Suppressor macrophage (primary cell): ENCODE measurements around the gene ABI1.
A peak's percentile ranks its signal among the peaks of the same experiment; 100 is the strongest.

Source experiments
- DNase-seq, 4 experiments: peaks; one replicate each; pipeline ENCODE4 v3.0.0-alpha.2; 2020 to 2022

Gene ABI1

DNA sequence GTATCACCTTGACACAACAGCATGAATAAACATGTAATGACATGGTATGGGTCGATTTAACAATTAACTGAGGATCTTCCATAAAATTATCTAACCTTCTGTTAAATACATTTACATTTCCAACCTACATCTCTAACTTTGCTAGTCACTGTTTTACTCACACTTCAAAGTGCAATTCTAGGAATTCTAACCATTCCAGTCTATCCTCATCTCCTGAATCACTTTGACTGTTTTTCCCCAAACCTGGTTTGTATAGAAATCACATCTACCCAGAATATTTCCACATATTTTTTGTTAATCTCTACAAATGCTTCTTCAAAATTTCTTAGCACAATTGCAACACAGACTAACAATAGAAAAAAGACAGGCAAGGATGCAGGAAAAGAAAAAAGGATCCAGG, 6.2 kb downstream of the ABI1 start:
- no peak for DNase-seq

DNA sequence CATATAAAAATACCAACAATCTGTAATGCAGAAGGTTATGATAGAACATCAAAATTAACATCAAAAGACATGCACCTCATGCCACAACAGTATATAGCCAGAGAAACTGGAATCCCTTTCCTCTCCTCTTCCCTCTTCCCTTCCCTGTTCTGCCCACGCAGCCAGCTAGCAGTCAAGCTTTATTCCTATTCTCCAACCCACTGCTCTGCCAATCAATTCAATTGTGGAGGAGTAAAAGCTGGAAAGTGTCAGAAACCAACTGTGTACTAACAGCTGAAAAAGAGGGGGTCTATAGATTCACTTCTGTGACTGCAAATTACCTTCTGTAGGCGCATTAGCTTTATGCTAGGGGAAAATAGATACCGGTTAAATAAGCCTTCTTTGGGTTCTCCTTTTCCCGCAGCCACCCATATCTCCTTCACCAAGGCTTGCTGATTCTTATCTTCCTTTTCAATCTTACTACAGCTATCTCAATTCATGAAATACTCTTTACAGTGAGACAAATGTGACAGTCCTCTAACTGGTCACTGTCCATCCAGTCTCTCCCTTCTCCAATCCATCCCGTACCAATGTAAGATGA, 16.3 kb downstream of the ABI1 start:
- peak in 1 of 4 experiments; percentile 13 for DNase-seq

DNA sequence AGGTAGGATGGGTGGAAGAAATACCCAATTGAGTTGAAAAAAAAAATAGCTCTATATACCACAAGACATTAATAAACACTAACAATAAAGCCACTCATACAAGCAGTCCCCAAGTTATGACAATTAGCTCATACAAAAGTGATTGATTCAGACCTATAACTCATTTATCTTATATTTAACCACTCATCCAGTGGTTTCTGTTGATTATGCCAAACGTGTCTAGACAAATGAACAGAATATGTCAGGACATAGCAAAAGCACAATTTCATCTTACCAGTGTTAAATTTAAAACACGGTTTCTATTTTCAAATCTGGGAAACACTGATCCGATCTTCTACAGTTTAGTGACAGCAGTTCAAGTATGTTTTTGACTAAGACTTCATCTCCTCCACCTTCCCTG, 17.0 kb downstream of the ABI1 start:
- DNase-seq, result no peak

- no peak for DNase-seq
These were observed 18.9 kb downstream of the ABI1 start for GRCh38 chr10:26841733-26842317.

GRCh38 chr10:26840938-26841732, 19.6 kb downstream of the ABI1 start:
- DNase-seq, result no peak

- DNase-seq, result no peak
These were observed 20.7 kb downstream of the ABI1 start for GRCh38 chr10:26839966-26840627.

DNA sequence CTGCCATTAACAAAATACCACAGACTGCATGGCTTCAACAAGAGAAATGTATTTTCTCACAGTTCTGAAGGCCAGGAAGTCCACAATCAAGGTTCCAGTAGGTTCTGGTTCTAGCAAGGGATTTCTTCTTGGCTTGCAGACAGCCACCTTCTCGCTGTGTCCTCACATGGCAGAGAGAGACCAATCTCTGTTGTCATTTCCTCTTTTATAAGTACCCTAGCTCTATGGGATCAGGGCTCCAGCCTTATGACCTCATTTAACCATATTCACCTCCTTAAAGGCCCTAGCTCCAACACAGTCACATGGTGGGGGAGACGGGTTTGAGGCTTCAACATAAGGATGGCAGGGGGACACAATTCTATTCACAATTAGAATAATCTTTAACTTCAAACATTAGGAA, 23.6 kb downstream of the ABI1 start:
- peak; percentile 27 to 70 (median 62) for DNase-seq

DNA sequence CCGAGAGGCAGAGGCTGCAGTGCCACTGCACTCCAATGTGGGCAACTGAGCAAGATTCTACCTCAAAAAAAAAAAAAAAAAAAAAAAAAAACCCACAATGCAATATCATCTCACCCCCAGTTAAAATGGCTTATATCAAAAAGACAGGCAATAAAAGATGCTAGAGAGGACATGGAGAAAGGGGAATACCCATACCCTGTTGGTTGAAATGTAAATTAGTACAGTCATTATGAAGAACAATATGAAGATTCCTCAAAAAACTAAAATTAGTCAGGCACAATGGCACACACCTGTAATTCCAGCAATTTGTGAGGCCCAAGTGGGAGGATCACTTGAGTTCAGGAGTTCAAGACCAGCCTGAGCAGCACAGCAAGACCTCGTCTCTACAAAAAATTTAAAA, 25.7 kb downstream of the ABI1 start:
- no peak for DNase-seq

- DNase-seq, result no peak
These were observed 27.8 kb downstream of the ABI1 start for GRCh38 chr10:26832960-26833359.

DNA sequence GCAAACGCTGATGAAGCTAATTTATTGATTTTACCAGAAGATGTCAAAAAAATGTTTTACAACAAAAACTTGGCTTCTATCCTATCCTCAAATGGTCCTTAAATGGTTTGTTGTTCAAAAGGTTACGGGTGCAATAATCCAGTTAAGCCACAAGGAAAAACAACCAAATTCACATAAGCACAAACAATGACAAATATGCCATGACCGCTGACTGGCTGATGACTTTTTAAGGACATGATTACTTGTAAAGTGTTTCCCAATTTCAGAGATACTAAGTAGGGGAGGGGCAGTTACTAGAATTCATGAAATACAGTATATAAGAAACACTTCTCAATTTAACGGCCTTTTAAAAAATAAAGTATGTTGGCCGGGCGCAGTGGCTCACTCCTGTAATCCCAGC, 28.8 kb downstream of the ABI1 start:
- no peak for DNase-seq

DNA sequence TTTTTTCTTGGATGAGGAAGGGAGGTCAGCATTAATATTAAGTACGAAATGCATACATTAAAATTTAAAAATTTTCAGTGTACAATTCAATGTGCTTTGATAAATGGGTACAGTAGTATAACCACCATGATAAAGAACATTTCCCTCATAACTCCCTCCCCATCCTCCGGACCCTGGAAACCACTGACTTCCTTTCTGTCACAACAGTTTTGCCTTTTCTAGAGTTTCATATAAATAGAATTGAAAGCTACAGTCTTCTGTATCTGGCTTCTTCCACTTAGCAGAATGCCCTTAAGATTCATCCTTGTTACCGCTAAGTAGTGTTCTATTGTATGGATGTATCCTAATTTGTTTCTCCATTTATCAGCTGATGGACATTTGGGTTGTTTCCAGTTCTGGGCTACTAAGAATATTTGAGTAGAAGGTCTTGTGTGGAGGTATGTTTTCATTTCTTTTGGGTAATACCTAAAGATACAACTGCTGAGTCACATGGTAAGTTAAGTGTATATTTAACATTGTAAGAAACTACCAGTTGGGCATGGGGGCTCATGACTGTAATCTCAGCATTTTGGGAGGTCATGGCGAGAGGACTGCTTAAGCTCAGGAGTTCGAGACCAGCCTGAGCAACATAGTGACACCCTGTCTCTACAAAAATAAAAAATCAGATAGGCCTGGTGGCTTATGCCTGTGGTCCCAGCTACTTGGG, 30.8 kb downstream of the ABI1 start:
- peak in 3 of 4 experiments; percentile 6 to 44 (median 15) for DNase-seq

DNA sequence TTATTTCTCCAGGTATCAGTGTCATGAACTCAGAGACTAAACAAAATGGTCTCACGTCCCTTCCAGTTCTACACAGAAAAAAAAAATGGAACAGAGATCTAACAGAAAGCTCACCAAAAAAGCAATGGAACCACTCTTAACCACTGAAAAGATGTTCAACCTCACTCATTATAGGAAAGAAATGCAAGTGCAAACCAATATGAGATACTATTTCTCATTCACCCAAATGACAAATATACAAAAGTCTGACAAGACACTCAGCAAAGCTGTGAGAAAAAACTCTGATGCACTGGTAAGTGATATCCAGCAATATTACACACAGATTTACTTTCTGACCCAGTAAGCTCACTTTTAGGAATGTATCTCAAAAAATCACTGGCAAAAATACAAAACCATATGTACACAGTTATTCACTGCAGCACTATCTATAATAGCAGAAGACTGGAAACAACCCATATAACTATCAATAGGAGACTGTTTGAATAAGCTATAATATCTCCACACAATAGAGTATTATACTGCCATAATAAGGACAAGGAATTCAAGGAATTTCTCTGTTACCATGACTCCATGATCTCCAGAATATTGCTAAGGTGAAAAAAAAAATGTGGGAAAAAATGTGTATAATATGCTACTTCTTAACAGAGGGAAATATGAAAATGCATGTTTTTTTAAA, 36.6 kb downstream of the ABI1 start:
- no peak for DNase-seq

DNA sequence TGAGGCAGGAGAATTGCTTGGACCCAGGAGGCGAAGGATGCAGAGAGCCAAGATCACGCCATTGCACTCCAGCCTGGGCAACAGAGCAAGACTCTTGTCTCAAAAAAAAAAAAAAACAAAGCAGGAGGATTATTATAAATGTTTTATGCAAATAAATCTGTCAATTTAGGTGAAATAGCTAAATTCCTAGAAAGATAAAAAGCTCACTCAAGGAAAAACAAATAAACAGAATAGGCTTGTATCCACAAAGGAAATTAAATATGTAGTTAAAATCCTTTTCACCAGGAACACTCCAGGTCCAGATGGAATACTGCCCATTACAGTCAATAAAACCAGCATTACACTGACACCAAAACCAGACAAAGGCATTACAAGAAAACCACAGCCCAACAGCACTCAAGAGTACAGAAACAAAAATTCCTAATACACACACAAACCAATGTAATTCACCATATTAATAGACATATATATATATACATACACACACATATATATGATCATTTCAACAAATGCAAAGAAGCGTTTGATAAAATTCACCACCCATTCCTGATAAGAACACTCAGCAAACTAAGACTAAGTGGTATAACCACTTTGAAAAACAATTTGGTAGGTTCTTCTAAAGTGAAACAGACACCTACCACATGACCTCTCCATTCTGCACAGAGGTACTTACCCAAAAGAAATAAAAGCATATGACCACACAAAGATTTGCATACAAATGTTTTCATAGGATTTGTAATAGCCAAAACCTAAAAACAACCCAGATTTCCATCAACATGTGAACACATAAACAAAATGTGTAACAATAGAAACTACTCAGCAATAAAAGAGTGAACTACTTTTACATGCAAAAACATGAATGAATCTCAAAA, 38.8 kb downstream of the ABI1 start:
- no peak for DNase-seq

DNA sequence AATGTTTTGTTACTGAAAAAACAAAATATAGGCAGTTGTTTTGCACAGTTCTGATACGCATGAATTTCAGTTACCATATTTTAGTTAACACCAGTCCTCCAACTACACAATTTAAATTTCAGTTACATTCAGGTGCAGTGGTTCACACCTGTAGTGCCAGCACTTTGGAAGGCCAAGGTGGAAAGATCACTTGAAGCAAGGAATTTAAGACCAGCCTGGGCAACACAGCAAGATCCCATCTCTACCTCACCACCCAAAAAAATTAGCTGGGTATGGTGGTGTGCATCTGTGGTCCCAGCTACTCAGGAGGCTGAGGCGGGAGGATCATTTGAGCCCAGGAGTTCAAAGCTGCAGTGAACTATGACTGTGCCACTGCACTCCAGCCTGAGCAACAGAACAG, 45.3 kb downstream of the ABI1 start:
- no peak for DNase-seq

DNA sequence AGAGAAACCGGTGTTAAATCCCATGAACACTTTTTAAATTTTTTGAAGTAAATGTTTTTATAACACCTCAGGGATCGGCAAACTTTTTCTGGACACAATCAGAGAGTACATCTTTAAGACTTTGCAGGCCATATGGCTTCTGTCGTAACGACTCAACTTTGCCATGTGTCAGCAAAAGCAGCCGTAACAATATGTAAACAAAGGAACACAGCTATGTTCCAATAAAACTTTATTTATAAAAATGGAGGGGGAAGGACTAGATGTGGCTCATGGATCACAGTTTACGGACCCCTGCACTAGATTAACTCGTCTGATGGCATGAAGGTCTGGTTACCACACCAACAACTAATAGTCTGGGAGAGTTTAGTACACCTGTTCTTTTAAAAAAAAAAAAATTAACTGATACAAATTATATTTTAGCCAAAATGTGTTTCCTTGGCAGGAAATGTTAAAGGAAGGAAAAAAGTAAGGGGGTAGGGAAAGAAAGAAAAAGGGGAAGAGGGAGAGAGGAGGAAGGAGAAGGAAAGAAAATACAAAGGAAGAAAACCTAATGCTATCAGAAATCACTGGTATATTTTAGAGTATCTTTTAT, 50.2 kb downstream of the ABI1 start:
- DNase-seq, result no peak

GRCh38 chr10:26809973-26810372, 50.8 kb downstream of the ABI1 start:
- DNase-seq, result no peak

DNA sequence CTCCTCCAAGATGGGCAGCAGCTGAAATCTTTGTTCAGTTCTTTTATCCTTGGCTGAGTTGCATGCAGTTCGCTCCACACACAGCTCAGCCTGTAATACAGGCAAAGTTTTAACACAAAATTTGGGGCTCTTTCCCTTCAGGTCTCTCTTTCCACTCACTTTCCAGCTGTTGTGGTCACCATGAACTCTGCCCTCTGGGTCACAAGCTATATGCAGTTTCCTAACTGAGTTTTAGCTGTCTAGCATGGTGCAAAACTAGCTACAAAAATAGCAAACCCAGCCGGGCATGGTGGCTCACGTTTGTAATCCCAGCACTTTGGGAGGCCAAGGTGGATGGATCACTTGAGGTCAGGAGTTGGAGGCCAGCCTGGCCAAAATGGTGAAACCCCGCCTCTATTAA, 53.2 kb downstream of the ABI1 start:
- no peak for DNase-seq

- DNase-seq, result no peak
These were observed 54.2 kb downstream of the ABI1 start for GRCh38 chr10:26806557-26806956.

DNA sequence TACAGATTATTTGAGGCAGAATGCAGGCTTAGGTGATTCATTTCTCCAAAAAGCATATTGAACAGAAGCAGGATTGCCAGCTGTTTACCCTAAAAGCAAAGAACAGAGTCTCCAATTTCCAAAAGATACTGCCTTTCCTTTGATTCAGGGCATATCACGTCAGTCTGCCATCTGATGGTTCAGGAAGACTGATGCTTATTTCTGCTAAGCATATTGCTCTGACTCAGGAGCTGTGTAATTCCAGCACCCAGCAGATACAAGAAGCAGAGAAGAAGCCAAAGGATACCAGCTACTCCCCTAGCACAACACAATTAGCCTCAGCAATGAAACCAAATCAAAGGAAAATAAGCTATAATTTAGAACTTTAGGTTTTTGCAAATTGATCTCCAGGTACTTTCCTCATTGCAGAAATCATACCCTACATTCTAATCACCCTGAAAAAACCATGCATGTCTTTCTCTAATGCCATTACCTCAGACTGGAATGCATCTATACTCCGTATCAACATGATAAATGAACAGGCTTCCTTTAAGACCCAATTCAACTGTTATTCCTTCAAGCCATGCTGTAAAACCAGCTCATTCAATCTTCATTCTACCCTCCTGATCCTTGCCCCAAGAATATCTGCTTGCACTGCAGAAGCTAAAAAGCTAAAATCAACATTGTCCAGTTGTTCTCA, 55.1 kb downstream of the ABI1 start:
- no peak for DNase-seq
